Ishikawa (cell line): ENCODE results near the gene EPN2.

Source experiments
- CEBPB ChIP-seq: IDR thresholded peaks from 2 replicates; pipeline ENCODE4 v1.6.1; 2012
- CREB1 ChIP-seq: IDR thresholded peaks from 2 replicates; pipeline ENCODE4 v1.6.1; 2012; ENCODE audit warnings: low read depth
- EGR1 ChIP-seq: IDR thresholded peaks from 2 replicates; pipeline ENCODE4 v1.6.1; 2012
- EP300 ChIP-seq: IDR thresholded peaks from 2 replicates; pipeline ENCODE4 v1.6.1; 2012; ENCODE audit warnings: borderline replicate concordance
- FOXM1 ChIP-seq: IDR thresholded peaks from 2 replicates; pipeline ENCODE4 v1.6.1; 2012; ENCODE audit warnings: low read depth, borderline replicate concordance
- MAX ChIP-seq: IDR thresholded peaks from 2 replicates; pipeline ENCODE4 v1.6.1; 2012
- NFIC ChIP-seq: IDR thresholded peaks from 2 replicates; pipeline ENCODE4 v1.6.1; 2012
- RAD21 ChIP-seq: IDR thresholded peaks from 2 replicates; pipeline ENCODE4 v1.6.1; 2012; ENCODE audit warnings: low read depth
- REST ChIP-seq: IDR thresholded peaks from 2 replicates; pipeline ENCODE4 v1.6.1; 2012; ENCODE audit warnings: low read depth, mild to moderate bottlenecking
- TAF1 ChIP-seq: IDR thresholded peaks from 2 replicates; pipeline ENCODE4 v1.6.1; 2012; ENCODE audit warnings: low read depth, mild to moderate bottlenecking
- TCF12 ChIP-seq: IDR thresholded peaks from 2 replicates; pipeline ENCODE4 v1.6.1; 2012; ENCODE audit warnings: low read depth
- TEAD4 ChIP-seq: IDR thresholded peaks from 2 replicates; pipeline ENCODE4 v1.6.1; 2012
- USF1 ChIP-seq: IDR thresholded peaks from 2 replicates; pipeline ENCODE4 v1.6.1; 2012
- YY1 ChIP-seq: IDR thresholded peaks from 2 replicates; pipeline ENCODE4 v1.6.1; 2012; ENCODE audit warnings: low read depth
- ZBTB7A ChIP-seq: IDR thresholded peaks from 2 replicates; pipeline ENCODE4 v1.6.1; 2012; ENCODE audit warnings: low read depth

Gene EPN2

GRCh38 chr17:19287651-19288050 lies 50.5 kb downstream of the EPN2 start:
- TF ChIP-seq EGR1, result no peak
- no peak for TF ChIP-seq ZBTB7A
- TF ChIP-seq REST, result no peak
- no peak for TF ChIP-seq USF1
- no peak for TF ChIP-seq FOXM1

- TF ChIP-seq ZBTB7A (no peak), TEAD4 (peak; percentile 94), EGR1 (peak; percentile 70), REST (no peak), TAF1 (no peak), USF1 (no peak), CREB1 (no peak), MAX (peak; percentile 57), NFIC (no peak), EP300 (peak; percentile 57), CEBPB (no peak), RAD21 (no peak), TCF12 (no peak; the same call in 1 of the 2 replicates), YY1 (0 out of 2 replicates have a peak, but pooled peaks have one; percentile 10), FOXM1 (no peak)
Measured at GRCh38 chr17:19288453-19288852, 51.3 kb downstream of the EPN2 start.

GRCh38 chr17:19290066-19290705 lies 53.0 kb downstream of the EPN2 start:
- TF ChIP-seq CEBPB, result no peak

- no peak for TF ChIP-seq YY1
- no peak for TF ChIP-seq EP300
- TF ChIP-seq REST, result no peak
- no peak for TF ChIP-seq USF1
- no peak for TF ChIP-seq TAF1
Measured at GRCh38 chr17:19291646-19292376, 54.6 kb downstream of the EPN2 start.

GRCh38 chr17:19292377-19292711 lies 55.2 kb downstream of the EPN2 start:
- TF ChIP-seq RAD21 (no peak), EP300 (no peak), CREB1 (no peak), CEBPB (no peak), NFIC (no peak), REST (no peak), EGR1 (no peak), MAX (no peak), FOXM1 (no peak), TEAD4 (no peak), USF1 (no peak), ZBTB7A (no peak), YY1 (no peak), TAF1 (no peak)
